NCI-H2227 (cell line): Measurements from ENCODE around the gene TTC9.

Experiments used
- DNase-seq: peaks from one replicate; lab custom pipeline; 2025; ENCODE audit not compliant: unreplicated experiment; lab: John Stamatoyannopoulos, UW

The TTC9 gene

GRCh38 chr14:70711451-70711850, 69.7 kb downstream of the TTC9 start:
- DNase-seq = no peak

GRCh38 chr14:70713096-70713495, 71.4 kb downstream of the TTC9 start:
- no peak for DNase-seq

DNA sequence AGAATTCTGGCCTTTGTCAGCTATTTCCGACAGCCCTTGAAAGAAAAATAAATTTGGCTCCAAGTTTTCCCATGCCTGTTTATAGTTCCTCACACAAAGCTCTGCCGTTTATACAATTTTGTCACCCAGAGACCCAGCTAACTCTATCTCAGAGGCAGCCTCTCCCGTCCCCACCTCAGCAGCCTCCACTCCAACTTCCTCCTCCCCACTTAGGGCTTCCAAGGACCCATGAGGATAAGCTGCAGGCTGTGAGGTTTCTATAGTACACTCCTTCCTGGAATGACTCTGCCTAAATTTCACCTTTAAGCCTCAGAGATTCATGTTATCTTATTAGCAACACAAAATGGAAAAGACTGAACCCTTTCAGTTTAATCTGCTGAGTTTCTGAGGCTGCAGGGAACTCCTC, 71.8 kb downstream of the TTC9 start:
- DNase-seq = no peak

DNA sequence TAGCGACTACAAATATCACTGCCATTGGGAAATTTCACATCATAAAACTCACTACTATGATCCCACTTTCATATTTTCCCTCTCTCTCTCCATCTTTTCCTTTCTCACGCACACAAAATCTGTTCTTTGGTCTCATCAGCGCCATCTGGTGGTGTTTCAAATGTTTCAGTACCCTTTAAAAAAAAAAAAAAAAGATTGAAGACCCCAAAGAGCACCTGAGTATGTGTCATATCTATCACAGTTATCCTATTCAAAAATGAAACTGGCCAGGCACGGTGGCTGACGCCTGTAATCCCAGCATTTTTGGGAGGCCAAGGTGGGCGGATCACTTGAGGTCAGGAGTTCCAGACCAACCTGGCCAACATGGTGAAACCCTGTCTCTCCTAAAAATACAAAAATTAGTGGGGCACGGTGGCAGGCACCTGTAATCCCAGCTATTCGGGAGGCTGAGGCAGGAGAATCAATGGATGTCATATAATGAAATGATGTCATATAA, 72.4 kb downstream of the TTC9 start:
- peak; percentile 70 for DNase-seq

DNA sequence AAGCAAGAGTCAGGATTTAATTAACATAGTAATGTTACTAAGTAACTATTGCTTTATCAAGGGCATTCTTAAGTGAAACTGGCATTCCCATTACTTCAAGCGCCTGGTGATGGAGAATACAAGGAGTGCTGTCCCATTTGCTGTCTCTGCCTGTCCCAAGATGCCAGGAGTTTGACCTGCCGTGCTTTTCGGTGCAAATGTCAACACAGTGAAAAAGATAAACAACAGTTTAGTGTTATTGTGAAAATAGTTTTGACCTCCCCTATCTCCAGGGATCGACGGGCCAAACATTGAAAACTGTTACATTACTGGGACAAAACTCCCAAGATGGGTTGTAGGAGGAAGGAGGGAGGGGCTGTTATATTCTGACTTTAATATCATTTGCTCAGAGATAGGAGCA, 74.8 kb downstream of the TTC9 start:
- no peak for DNase-seq

GRCh38 chr14:70716958-70717357, 75.2 kb downstream of the TTC9 start:
- DNase-seq = no peak

- DNase-seq = no peak
Observed at GRCh38 chr14:70718383-70719118, 76.8 kb downstream of the TTC9 start.

- no peak for DNase-seq
Observed at GRCh38 chr14:70721542-70721941, 79.8 kb downstream of the TTC9 start.

- no peak for DNase-seq
Observed at GRCh38 chr14:70722418-70722817, 80.7 kb downstream of the TTC9 start.

- no peak for DNase-seq
Observed at GRCh38 chr14:70723276-70723675, 81.6 kb downstream of the TTC9 start.

DNA sequence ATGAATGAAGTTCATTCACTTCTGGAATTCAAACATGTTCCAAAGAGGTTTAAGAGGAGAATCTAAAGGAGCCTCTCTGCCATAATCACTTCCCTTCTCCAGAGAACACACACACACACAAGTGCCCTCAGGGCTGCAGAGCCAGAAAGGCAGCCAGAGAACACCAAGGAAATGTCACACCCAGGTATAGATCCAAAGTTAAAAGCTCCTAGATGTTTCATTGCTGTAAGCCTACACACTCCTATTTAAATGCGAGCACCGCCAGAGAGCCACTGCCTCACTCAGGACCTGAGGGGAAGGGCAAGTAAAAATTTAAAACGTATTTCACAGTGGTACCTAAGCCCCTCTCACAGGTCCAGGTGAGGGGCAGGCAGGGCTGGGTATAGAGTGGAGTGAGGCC, 82.4 kb downstream of the TTC9 start:
- DNase-seq = no peak

GRCh38 chr14:70724944-70725343, 83.2 kb downstream of the TTC9 start:
- DNase-seq = no peak
